ENCODE data around the gene FAF1. TPM values are rescaled to one million over a fixed set of nuclear protein-coding genes. Genes with fewer than 3 reads are reported as not detected.

FAF1 gene
- total and polyA plus RNA-seq, 2 donors (not counting 1 experiment from before 2014, with no cell fraction given), result 39.6 to 40.0 TPM

DNA sequence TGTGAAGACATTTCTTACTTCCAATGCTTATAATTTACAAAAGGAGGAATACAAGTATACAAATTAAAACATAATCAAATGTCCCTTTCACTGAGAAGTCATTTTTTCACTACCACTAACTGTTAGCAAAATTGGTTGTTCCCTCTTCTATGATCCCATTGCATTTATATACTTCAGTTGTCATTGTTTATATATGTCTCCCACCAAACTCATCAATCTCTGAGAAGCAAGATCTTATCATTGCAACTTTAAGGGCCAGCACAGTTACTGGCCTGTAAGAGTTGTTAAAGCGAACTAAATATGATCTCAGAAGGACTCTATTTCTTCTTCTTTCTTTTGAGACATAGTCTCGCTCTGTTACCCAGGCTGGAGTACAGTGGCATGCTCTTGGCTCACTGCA, 313.5 kb downstream of the FAF1 start:
- Histone ChIP-seq H2AFZ (ENCODE audit: low read length) (no peak overlapping the region), H3K9ac (ENCODE audit: insufficient read depth, low read length) (no peak overlapping the region), H3K27ac (ENCODE audit: insufficient read depth, low read length) (no peak overlapping the region), H4K20me1 (ENCODE audit: control insufficient read depth, extremely low read depth, insufficient read depth, low read length) (no peaks in the 10 kb centered on the region), H3K4me3 (replicated peaks in 1 of 4; ENCODE audit: control extremely low read depth in 1 of 4, insufficient read depth in 1 of 4, low read depth in 3 of 4, low read length in 4 of 4) (no peak overlapping the region), H3K9me3 (ENCODE audit: control insufficient read depth, insufficient read depth, low read depth, low read length) (no peaks in the 10 kb centered on the region), H3K79me2 (ENCODE audit: control insufficient read depth, insufficient read depth, low read length) (no peaks in the 10 kb centered on the region), H3K27me3 (ENCODE audit: control insufficient read depth, insufficient read depth, low read length) (no peaks in the 10 kb centered on the region), H3K4me2 (ENCODE audit: extremely low read depth, insufficient read depth, low read length) (no peak overlapping the region), H3K4me1 (ENCODE audit: control insufficient read depth, extremely low read depth, insufficient read depth, low read length) (no peaks in the 10 kb centered on the region), H3K36me3 (ENCODE audit: control insufficient read depth, insufficient read depth, low read length) (no peaks in the 10 kb centered on the region)
- TF ChIP-seq EZH2 (IDR thresholded peaks at IDR 0.05; ENCODE audit: low read length, missing control alignments), result no peak
- TF ChIP-seq, protein P1, sequence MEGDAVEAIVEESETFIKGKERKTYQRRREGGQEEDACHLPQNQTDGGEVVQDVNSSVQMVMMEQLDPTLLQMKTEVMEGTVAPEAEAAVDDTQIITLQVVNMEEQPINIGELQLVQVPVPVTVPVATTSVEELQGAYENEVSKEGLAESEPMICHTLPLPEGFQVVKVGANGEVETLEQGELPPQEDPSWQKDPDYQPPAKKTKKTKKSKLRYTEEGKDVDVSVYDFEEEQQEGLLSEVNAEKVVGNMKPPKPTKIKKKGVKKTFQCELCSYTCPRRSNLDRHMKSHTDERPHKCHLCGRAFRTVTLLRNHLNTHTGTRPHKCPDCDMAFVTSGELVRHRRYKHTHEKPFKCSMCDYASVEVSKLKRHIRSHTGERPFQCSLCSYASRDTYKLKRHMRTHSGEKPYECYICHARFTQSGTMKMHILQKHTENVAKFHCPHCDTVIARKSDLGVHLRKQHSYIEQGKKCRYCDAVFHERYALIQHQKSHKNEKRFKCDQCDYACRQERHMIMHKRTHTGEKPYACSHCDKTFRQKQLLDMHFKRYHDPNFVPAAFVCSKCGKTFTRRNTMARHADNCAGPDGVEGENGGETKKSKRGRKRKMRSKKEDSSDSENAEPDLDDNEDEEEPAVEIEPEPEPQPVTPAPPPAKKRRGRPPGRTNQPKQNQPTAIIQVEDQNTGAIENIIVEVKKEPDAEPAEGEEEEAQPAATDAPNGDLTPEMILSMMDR (conservative IDR thresholded peaks at IDR 0.05 in 1 of 2, IDR thresholded peaks at IDR 0.05 in 1 of 2; ENCODE audit: low read depth in 1 of 2, low read length in 2 of 2), result no peak
- no peak for DNase-seq (ENCODE audit: low read depth in 2 of 2)

DNA sequence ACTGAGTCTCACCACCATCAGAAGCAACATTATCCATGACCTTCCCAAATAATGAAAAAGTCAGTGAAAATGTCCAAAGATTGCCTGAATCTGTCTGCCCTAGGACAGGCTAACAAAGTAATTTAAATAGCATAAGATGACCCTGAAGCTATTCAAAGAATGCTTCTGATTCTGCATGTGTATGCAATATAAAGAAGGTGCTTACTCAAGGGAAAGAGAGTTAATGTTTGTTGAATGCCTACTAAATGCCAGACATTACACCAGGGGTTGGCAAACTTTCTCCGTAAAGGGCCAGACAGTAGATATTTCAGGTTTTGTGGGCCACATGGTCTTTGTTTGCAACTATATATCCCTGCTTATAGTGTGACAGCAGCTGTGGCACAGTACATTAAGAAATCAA, 314.9 kb downstream of the FAF1 start:
- Histone ChIP-seq H3K36me3 (ENCODE audit: control insufficient read depth, insufficient read depth, low read length) (no peaks in the 10 kb centered on the region), H4K20me1 (ENCODE audit: control insufficient read depth, extremely low read depth, insufficient read depth, low read length) (no peaks in the 10 kb centered on the region), H3K4me1 (ENCODE audit: control insufficient read depth, extremely low read depth, insufficient read depth, low read length) (no peaks in the 10 kb centered on the region), H3K4me3 (replicated peaks in 1 of 4; ENCODE audit: control extremely low read depth in 1 of 4, insufficient read depth in 1 of 4, low read depth in 3 of 4, low read length in 4 of 4) (no peak overlapping the region), H3K79me2 (ENCODE audit: control insufficient read depth, insufficient read depth, low read length) (no peaks in the 10 kb centered on the region), H3K27ac (ENCODE audit: insufficient read depth, low read length) (no peak overlapping the region), H3K27me3 (ENCODE audit: control insufficient read depth, insufficient read depth, low read length) (no peaks in the 10 kb centered on the region), H3K4me2 (ENCODE audit: extremely low read depth, insufficient read depth, low read length) (no peak overlapping the region), H2AFZ (ENCODE audit: low read length) (no peak overlapping the region), H3K9me3 (ENCODE audit: control insufficient read depth, insufficient read depth, low read depth, low read length) (no peaks in the 10 kb centered on the region), H3K9ac (ENCODE audit: insufficient read depth, low read length) (no peak overlapping the region)
- DNase-seq (ENCODE audit: low read depth in 2 of 2), result no peak
- TF ChIP-seq, protein P1 (conservative IDR thresholded peaks at IDR 0.05 in 1 of 2, IDR thresholded peaks at IDR 0.05 in 1 of 2; ENCODE audit: low read depth in 1 of 2, low read length in 2 of 2), result no peak
- no peak for TF ChIP-seq EZH2 (IDR thresholded peaks at IDR 0.05; ENCODE audit: low read length, missing control alignments)

DNA sequence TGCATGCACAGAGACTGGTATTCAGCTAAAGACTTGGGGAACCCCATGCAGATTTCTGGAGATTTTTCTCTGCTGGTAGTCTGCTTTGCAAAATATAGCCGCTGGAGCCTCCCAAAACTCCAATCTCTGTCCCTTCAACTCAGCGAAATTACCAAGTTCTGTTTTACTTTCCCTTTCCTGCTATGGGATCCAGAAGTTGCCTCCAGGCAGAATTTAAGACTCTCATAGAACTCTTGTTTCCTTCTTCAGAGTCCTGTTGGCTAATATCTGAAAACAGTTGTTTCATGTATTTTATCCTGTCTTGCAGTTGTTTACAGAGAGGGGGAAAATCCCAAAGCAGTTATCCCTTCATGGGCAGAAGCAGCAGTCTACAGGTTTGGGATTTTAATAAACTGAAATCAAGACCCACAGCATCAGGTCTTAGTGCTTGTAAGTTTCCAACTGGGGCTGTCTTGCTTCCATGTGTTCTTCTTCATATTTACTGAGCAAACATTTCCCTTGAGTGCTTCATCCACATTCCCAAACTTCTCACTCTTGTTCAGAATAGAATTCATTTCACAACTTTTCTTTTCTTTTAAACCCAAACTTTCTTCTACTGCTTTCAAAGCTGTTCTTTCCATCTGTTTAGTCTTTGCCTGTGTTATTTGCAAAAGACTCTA, 315.5 kb downstream of the FAF1 start:
- no peaks in the 10 kb centered on the region for H4K20me1 ChIP-seq (ENCODE audit: control insufficient read depth, extremely low read depth, insufficient read depth, low read length)
- no peak overlapping the region for H2AFZ ChIP-seq (ENCODE audit: low read length)
- H3K4me1 ChIP-seq (ENCODE audit: control insufficient read depth, extremely low read depth, insufficient read depth, low read length), result no peaks in the 10 kb centered on the region
- no peak overlapping the region for H3K9ac ChIP-seq (ENCODE audit: insufficient read depth, low read length)
- H3K4me2 ChIP-seq (ENCODE audit: extremely low read depth, insufficient read depth, low read length), result peak overlapping the region; percentile 51
- no peaks in the 10 kb centered on the region for H3K36me3 ChIP-seq (ENCODE audit: control insufficient read depth, insufficient read depth, low read length)
- TF ChIP-seq, protein P1 (conservative IDR thresholded peaks at IDR 0.05 in 1 of 2, IDR thresholded peaks at IDR 0.05 in 1 of 2; ENCODE audit: low read depth in 1 of 2, low read length in 2 of 2), result no peak
- TF ChIP-seq EZH2 (IDR thresholded peaks at IDR 0.05; ENCODE audit: low read length, missing control alignments), result no peak
- H3K27ac ChIP-seq (ENCODE audit: insufficient read depth, low read length), result no peak overlapping the region
- no peaks in the 10 kb centered on the region for H3K79me2 ChIP-seq (ENCODE audit: control insufficient read depth, insufficient read depth, low read length)
- no peaks in the 10 kb centered on the region for H3K27me3 ChIP-seq (ENCODE audit: control insufficient read depth, insufficient read depth, low read length)
- peak in 1 of 2 donors; percentile 21 for DNase-seq (ENCODE audit: low read depth in 2 of 2)
- peak overlapping the region in 1 of 4 experiments; percentile 38 for H3K4me3 ChIP-seq (replicated peaks in 1 of 4; ENCODE audit: control extremely low read depth in 1 of 4, insufficient read depth in 1 of 4, low read depth in 3 of 4, low read length in 4 of 4)
- no peaks in the 10 kb centered on the region for H3K9me3 ChIP-seq (ENCODE audit: control insufficient read depth, insufficient read depth, low read depth, low read length)
